Measurements from ENCODE around the gene TOB1.

TOB1 gene

GRCh38 chr17:50845240-50846147 is 20.7 kb downstream of the TOB1 start:
- DNase-seq (ENCODE audit: low read depth in 2 of 2), result no peak

- no peak for DNase-seq (ENCODE audit: low read depth in 2 of 2)
Measured at GRCh38 chr17:50844117-50844700, 21.9 kb downstream of the TOB1 start.

GRCh38 chr17:50843150-50843905 is 22.8 kb downstream of the TOB1 start:
- DNase-seq (ENCODE audit: low read depth in 2 of 2), result no peak

- no peak for DNase-seq (ENCODE audit: low read depth in 2 of 2)
Measured at GRCh38 chr17:50842506-50843149, 23.5 kb downstream of the TOB1 start.

- no peak for DNase-seq (ENCODE audit: low read depth in 2 of 2)
Measured at GRCh38 chr17:50841949-50842354, 24.2 kb downstream of the TOB1 start.

GRCh38 chr17:50841277-50841948 is 24.7 kb downstream of the TOB1 start:
- DNase-seq (ENCODE audit: low read depth in 2 of 2), result no peak

GRCh38 chr17:50840311-50840851 is 25.8 kb downstream of the TOB1 start:
- DNase-seq (ENCODE audit: low read depth in 2 of 2), result no peak

- DNase-seq (ENCODE audit: low read depth in 2 of 2), result no peak
Measured at GRCh38 chr17:50839591-50840310, 26.4 kb downstream of the TOB1 start.

- no peak for DNase-seq (ENCODE audit: low read depth in 2 of 2)
Measured at GRCh38 chr17:50837980-50838954, 27.9 kb downstream of the TOB1 start.

GRCh38 chr17:50837286-50837979 is 28.7 kb downstream of the TOB1 start:
- no peak for DNase-seq (ENCODE audit: low read depth in 2 of 2)

- DNase-seq (ENCODE audit: low read depth in 2 of 2), result no peak
Measured at GRCh38 chr17:50836826-50837225, 29.3 kb downstream of the TOB1 start.

- DNase-seq (ENCODE audit: low read depth in 2 of 2), result no peak
Measured at GRCh38 chr17:50835301-50836234, 30.6 kb downstream of the TOB1 start, which contains the start of gene WFIKKN2. Gene WFIKKN2 (plus strand): TSS chr17:50835586. CDS start chr17:50835938, 352 bp downstream.

- no peak for DNase-seq (ENCODE audit: low read depth in 2 of 2)
Measured at GRCh38 chr17:50834429-50835300, 31.5 kb downstream of the TOB1 start.

GRCh38 chr17:50833510-50834428 is 32.4 kb downstream of the TOB1 start:
- no peak for DNase-seq (ENCODE audit: low read depth in 2 of 2)

- DNase-seq (ENCODE audit: low read depth in 2 of 2), result no peak
Measured at GRCh38 chr17:50832864-50833381, 33.2 kb downstream of the TOB1 start.
